GM23338 (cell line): ENCODE results near the gene FOXP1. TPM values are rescaled to one million over a fixed set of nuclear protein-coding genes. Genes with fewer than 3 reads are reported as not detected.

Source experiments
- ATAC-seq: fragments of 200-7000 bp; cut with Tn5 transposase; 3 replicates; pipeline ENCODE4 v1.9.1; 2020
- DNase-seq: peaks from one replicate; pipeline ENCODE4 v3.0.0-alpha.2; 2015; ENCODE audit warnings: low spot score
- H2AFZ ChIP-seq: fragments of 200-600 bp; sonication (generic); 2 replicates; pipeline ENCODE4 v1.8.0; 2016; ENCODE audit warnings: antibody characterized with exemption, mild to moderate bottlenecking, moderate library complexity
- H3F3A ChIP-seq: fragments of 200-600 bp; sonication (generic); replicated peaks from 2 replicates; pipeline ENCODE4 v1.8.0; 2017; ENCODE audit warnings: antibody characterized with exemption, mixed run types, low read depth
- H3K27ac ChIP-seq: fragments of 200-600 bp; sonication (generic); 2 replicates; pipeline ENCODE4 v1.6.1; 2016; ENCODE audit warnings: low read depth
- H3K27me3 ChIP-seq: fragments of 200-600 bp; sonication (generic); 2 replicates; pipeline ENCODE4 v1.8.0; 2016; ENCODE audit warnings: mild to moderate bottlenecking, mixed run types, moderate library complexity; ENCODE audit not compliant: insufficient read depth
- H3K36me3 ChIP-seq: fragments of 200-600 bp; sonication (generic); 2 replicates; pipeline ENCODE4 v1.8.0; 2016; ENCODE audit warnings: mild to moderate bottlenecking; ENCODE audit not compliant: insufficient read depth
- H3K4me1 ChIP-seq: fragments of 200-600 bp; sonication (generic); 2 replicates; pipeline ENCODE4 v1.8.0; 2016; ENCODE audit warnings: mild to moderate bottlenecking, moderate library complexity; ENCODE audit not compliant: insufficient read depth
- H3K4me2 ChIP-seq: fragments of 200-600 bp; sonication (generic); 2 replicates; pipeline ENCODE4 v1.7.1; 2017; ENCODE audit warnings: mixed run types
- H3K4me3 ChIP-seq: fragments of 200-600 bp; sonication (generic); 2 replicates; pipeline ENCODE4 v1.6.1; 2016; ENCODE audit warnings: mixed run types
- H3K79me2 ChIP-seq: fragments of 200-600 bp; sonication (generic); replicated peaks from 2 replicates; pipeline ENCODE4 v1.8.0; 2017; ENCODE audit warnings: mild to moderate bottlenecking; ENCODE audit not compliant: insufficient read depth
- H3K9me2 ChIP-seq: fragments of 200-600 bp; sonication (generic); 2 replicates; pipeline ENCODE4 v1.8.0; 2017; ENCODE audit not compliant: insufficient read depth
- H4K20me1 ChIP-seq: fragments of 200-600 bp; sonication (generic); replicated peaks from 2 replicates; pipeline ENCODE4 v1.8.0; 2017; ENCODE audit warnings: mild to moderate bottlenecking; ENCODE audit not compliant: insufficient read depth
- H3K27ac Mint-ChIP-seq: 2 replicates; pipeline ENCODE4 v1.8.0; 2020; ENCODE audit warnings: inconsistent platforms, mild to moderate bottlenecking, moderate library complexity, mixed read lengths
- H3K27me3 Mint-ChIP-seq: 3 replicates; pipeline ENCODE4 v1.8.0; 2022; ENCODE audit warnings: low read depth, mild to moderate bottlenecking, moderate library complexity, mixed read lengths, inconsistent platforms; ENCODE audit not compliant: insufficient read depth, poor library complexity
- H3K36me3 Mint-ChIP-seq: 3 replicates; pipeline ENCODE4 v1.8.0; 2021; ENCODE audit warnings: low read depth, mild to moderate bottlenecking, inconsistent platforms, moderate library complexity, mixed read lengths
- H3K4me1 Mint-ChIP-seq: 3 replicates; pipeline ENCODE4 v1.8.0; 2020; ENCODE audit warnings: mild to moderate bottlenecking, inconsistent platforms, mixed read lengths
- H3K4me3 Mint-ChIP-seq: 3 replicates; pipeline ENCODE4 v1.8.0; 2021; ENCODE audit warnings: moderate library complexity, mild to moderate bottlenecking, inconsistent platforms, mixed read lengths
- H3K9me3 Mint-ChIP-seq: 3 replicates; pipeline ENCODE4 v1.8.0; 2020; ENCODE audit warnings: moderate library complexity, mild to moderate bottlenecking, inconsistent platforms, mixed read lengths
- CREB1 ChIP-seq: fragments of 250-450 bp; sonication (Bioruptor Pico); IDR thresholded peaks from 2 replicates; pipeline ENCODE4 v1.5.0; 2020; ENCODE audit warnings: low read depth, mild to moderate bottlenecking, moderate library complexity
- CTCF ChIP-seq, 2 experiments: fragments of 200-600 bp in 1 of 2; sonication (generic) in 1 of 2; conservative IDR thresholded peaks; 2 replicates each; pipeline versions ENCODE4 v1.5.1 to v1.6.1; 2016 to 2017; ENCODE audit warnings: antibody characterized with exemption in 2 of 2, low read depth in 2 of 2, mild to moderate bottlenecking in 2 of 2, moderate library complexity in 1 of 2
- ETS1 ChIP-seq: IDR thresholded peaks from 2 replicates; pipeline ENCODE4 v1.6.1; 2016; ENCODE audit warnings: antibody characterized with exemption
- EZH2 ChIP-seq: fragments of 200-600 bp; sonication (generic); IDR thresholded peaks from one replicate; pipeline ENCODE4 v1.8.0; 2017; ENCODE audit warnings: antibody characterized with exemption, mild to moderate bottlenecking, low read depth; ENCODE audit not compliant: unreplicated experiment
- EZH2phosphoT487 ChIP-seq: fragments of 200-600 bp; sonication (generic); IDR thresholded peaks from one replicate; pipeline ENCODE4 v1.8.1; 2018; ENCODE audit warnings: antibody characterized with exemption; ENCODE audit not compliant: unreplicated experiment
- JUNB ChIP-seq: IDR thresholded peaks from one replicate; pipeline ENCODE4 v1.6.1; 2016; ENCODE audit warnings: antibody characterized with exemption; ENCODE audit not compliant: unreplicated experiment
- NANOG ChIP-seq: IDR thresholded peaks from 2 replicates; pipeline ENCODE4 v1.6.1; 2016; ENCODE audit warnings: antibody characterized with exemption, borderline replicate concordance
- POLR2AphosphoS5 ChIP-seq: IDR thresholded peaks from 2 replicates; pipeline ENCODE4 v1.6.1; 2016; ENCODE audit warnings: antibody characterized with exemption, low read depth
- REST ChIP-seq: IDR thresholded peaks from one replicate; pipeline ENCODE4 v1.6.1; 2018; ENCODE audit warnings: antibody characterized with exemption; ENCODE audit not compliant: unreplicated experiment
- STAT1 ChIP-seq: IDR thresholded peaks from one replicate; pipeline ENCODE4 v1.6.1; 2016; ENCODE audit warnings: antibody characterized with exemption; ENCODE audit not compliant: unreplicated experiment
- ZNF114 ChIP-seq: fragments of 250-450 bp; sonication (Bioruptor Pico); IDR thresholded peaks from 2 replicates; pipeline ENCODE4 v1.5.0; 2020; ENCODE audit warnings: mild to moderate bottlenecking, moderate library complexity
- ZNF331 ChIP-seq: fragments of 250-450 bp; sonication (Bioruptor Pico); IDR thresholded peaks from 2 replicates; pipeline ENCODE4 v1.5.0; 2020; ENCODE audit warnings: low read depth, mild to moderate bottlenecking, moderate library complexity
- polyA plus RNA-seq: library from polyadenylated mRNA; unstranded; fragments of >200 nt; fragmentation: Nextera tagmentation; extraction: Ambion mirVana; gene quantifications from 2 replicates; pipeline ENCODE4 v1.2.1, GENCODE V29; 2016
- total RNA-seq: library from RNA; depleted of rRNA; stranded (reverse); fragments of >200 nt; shearing (Covaris generic); gene quantifications from 2 replicates; pipeline ENCODE4 v1.2.3, GENCODE V29; 2014

Gene FOXP1
- total and polyA plus RNA-seq, 2 experiments from 2014 or later = 32.9 to 35.5 TPM

GRCh38 chr3:71397726-71398125, 185.8 kb downstream of the FOXP1 start:
- no peak for DNase-seq
- Histone ChIP-seq H3K4me2 (no peak overlapping the region), H3K79me2 (no peaks in the 10 kb centered on the region), H3K9me2 (no peaks in the 10 kb centered on the region), H3K4me1 (peaks cover 5% of the 10 kb centered on the region), H3K36me3 (no peaks in the 10 kb centered on the region), H3K27me3 (no peaks in the 10 kb centered on the region), H4K20me1 (no peaks in the 10 kb centered on the region), H3F3A (no peaks in the 10 kb centered on the region), H3K4me3 (no peak overlapping the region), H3K27ac (no peak overlapping the region), H2AFZ (no peak overlapping the region)
- H3K27ac Mint-ChIP-seq = no peak overlapping the region
- no peaks in the 10 kb centered on the region for H3K9me3 Mint-ChIP-seq
- H3K27me3 Mint-ChIP-seq = peaks cover 2% of the 10 kb centered on the region
- no peaks in the 10 kb centered on the region for H3K36me3 Mint-ChIP-seq
- ATAC-seq = no peak
- TF ChIP-seq ZNF331 (CRISPR knock-in tag) = no peak
- no peak for TF ChIP-seq JUNB
- no peak for TF ChIP-seq ETS1
- no peak for TF ChIP-seq CREB1 (CRISPR knock-in tag)
- no peak for TF ChIP-seq REST
- no peak for TF ChIP-seq ZNF114
- TF ChIP-seq CTCF (conservative IDR thresholded peaks at IDR 0.05; ENCODE audit: low read depth in 2 of 2) = no peak
- TF ChIP-seq NANOG = no peak
- no peak for TF ChIP-seq POLR2AphosphoS5
- H3K4me3 Mint-ChIP-seq = no peak overlapping the region
- H3K4me1 Mint-ChIP-seq = peaks cover 13% of the 10 kb centered on the region

GRCh38 chr3:71397046-71397445, 186.5 kb downstream of the FOXP1 start:
- peak; percentile 76 for DNase-seq
- no peaks in the 10 kb centered on the region for H4K20me1 ChIP-seq

More at GRCh38 chr3:71397046-71397445, 186.5 kb downstream of the FOXP1 start:
- H3K4me2 ChIP-seq = no peak overlapping the region
- peaks cover 5% of the 10 kb centered on the region for H3K4me1 ChIP-seq
- H3K9me3 Mint-ChIP-seq = no peaks in the 10 kb centered on the region
- no peak overlapping the region for H3K4me3 Mint-ChIP-seq
- ATAC-seq = no peak; the same call in 2 of the 3 replicates
- no peak overlapping the region for H3K27ac ChIP-seq
- no peaks in the 10 kb centered on the region for H3K79me2 ChIP-seq
- no peaks in the 10 kb centered on the region for H3K36me3 Mint-ChIP-seq
- H3K9me2 ChIP-seq = no peaks in the 10 kb centered on the region
- H3F3A ChIP-seq = no peaks in the 10 kb centered on the region
- TF ChIP-seq EZH2phosphoT487 (no peak), JUNB (no peak), STAT1 (no peak), EZH2 (no peak), CTCF (conservative IDR thresholded peaks at IDR 0.05; ENCODE audit: low read depth in 2 of 2) (peak; percentile 45 to 55)
- no peak overlapping the region for H3K27ac Mint-ChIP-seq
- H3K4me1 Mint-ChIP-seq = peaks cover 13% of the 10 kb centered on the region
- H3K4me3 ChIP-seq = no peak overlapping the region
- no peaks in the 10 kb centered on the region for H3K27me3 ChIP-seq
- H3K36me3 ChIP-seq = no peaks in the 10 kb centered on the region
- peaks cover 2% of the 10 kb centered on the region for H3K27me3 Mint-ChIP-seq
- H2AFZ ChIP-seq = no peak overlapping the region
